ENCODE measurements around the gene ACRV1.

ACRV1 gene

DNA sequence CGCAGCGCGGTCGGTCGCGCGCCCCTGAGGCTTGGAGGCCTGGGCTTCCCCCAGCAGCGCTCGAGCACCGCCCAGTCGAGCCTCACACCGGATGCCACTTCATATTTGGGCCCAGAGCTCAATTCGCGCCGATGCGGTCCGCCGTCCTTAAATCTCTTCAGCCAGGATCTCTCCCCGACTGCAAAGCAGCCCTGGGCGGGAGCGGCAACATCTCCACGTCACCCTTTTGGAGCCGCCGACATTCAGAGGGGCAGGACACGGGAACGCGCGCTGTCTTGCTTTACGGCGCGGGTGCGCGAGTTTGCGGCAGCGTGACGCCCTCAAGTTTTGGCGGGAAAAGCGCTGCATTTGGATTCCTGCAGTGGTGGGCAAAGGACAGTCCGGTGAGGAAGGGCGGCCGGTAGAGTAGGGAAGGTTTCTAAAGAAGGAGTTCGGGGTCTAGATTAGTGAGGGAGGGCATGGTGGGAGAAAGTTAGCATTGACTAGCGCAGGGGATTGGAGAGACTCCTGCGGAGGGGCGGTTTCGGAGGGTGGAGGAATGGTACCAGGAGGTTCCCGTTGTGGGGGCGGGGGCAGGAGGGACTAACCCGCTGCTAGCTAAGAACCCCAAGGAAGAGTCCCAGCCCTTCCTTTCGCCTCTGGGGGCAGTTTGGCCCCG lies 54.9 kb downstream of the ACRV1 start (continued):
- TF ChIP-seq, protein P1, sequence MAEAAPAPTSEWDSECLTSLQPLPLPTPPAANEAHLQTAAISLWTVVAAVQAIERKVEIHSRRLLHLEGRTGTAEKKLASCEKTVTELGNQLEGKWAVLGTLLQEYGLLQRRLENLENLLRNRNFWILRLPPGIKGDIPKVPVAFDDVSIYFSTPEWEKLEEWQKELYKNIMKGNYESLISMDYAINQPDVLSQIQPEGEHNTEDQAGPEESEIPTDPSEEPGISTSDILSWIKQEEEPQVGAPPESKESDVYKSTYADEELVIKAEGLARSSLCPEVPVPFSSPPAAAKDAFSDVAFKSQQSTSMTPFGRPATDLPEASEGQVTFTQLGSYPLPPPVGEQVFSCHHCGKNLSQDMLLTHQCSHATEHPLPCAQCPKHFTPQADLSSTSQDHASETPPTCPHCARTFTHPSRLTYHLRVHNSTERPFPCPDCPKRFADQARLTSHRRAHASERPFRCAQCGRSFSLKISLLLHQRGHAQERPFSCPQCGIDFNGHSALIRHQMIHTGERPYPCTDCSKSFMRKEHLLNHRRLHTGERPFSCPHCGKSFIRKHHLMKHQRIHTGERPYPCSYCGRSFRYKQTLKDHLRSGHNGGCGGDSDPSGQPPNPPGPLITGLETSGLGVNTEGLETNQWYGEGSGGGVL (tag by site-specific recombination; IDR thresholded peaks at IDR 0.05), result peak; percentile 92
- peak; percentile 93 for TF ChIP-seq ZNF2 (tag by site-specific recombination; IDR thresholded peaks at IDR 0.05)
- TF ChIP-seq ZNF404 (tag by site-specific recombination; IDR thresholded peaks at IDR 0.05), result no peak
- TF ChIP-seq, protein P2, sequence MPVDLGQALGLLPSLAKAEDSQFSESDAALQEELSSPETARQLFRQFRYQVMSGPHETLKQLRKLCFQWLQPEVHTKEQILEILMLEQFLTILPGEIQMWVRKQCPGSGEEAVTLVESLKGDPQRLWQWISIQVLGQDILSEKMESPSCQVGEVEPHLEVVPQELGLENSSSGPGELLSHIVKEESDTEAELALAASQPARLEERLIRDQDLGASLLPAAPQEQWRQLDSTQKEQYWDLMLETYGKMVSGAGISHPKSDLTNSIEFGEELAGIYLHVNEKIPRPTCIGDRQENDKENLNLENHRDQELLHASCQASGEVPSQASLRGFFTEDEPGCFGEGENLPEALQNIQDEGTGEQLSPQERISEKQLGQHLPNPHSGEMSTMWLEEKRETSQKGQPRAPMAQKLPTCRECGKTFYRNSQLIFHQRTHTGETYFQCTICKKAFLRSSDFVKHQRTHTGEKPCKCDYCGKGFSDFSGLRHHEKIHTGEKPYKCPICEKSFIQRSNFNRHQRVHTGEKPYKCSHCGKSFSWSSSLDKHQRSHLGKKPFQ (tag by site-specific recombination; IDR thresholded peaks at IDR 0.05), result peak; percentile 63
- TF ChIP-seq KLF7 (tag by site-specific recombination; IDR thresholded peaks at IDR 0.05; ENCODE audit: borderline replicate concordance), result peak; percentile 96
- TF ChIP-seq ZFP69B (tag by site-specific recombination; IDR thresholded peaks at IDR 0.05), result peak; percentile 86
- no peak for TF ChIP-seq ZNF677 (tag by site-specific recombination; IDR thresholded peaks at IDR 0.05)
- no peak for TF ChIP-seq ZNF624 (tag by site-specific recombination; IDR thresholded peaks at IDR 0.05)
- no peak for TF ChIP-seq ZNF530 (tag by site-specific recombination; IDR thresholded peaks at IDR 0.05; ENCODE audit: low read depth)
- TF ChIP-seq ZNF311 (tag by site-specific recombination; IDR thresholded peaks at IDR 0.05; ENCODE audit: borderline replicate concordance), result no peak
- TF ChIP-seq, protein P3, sequence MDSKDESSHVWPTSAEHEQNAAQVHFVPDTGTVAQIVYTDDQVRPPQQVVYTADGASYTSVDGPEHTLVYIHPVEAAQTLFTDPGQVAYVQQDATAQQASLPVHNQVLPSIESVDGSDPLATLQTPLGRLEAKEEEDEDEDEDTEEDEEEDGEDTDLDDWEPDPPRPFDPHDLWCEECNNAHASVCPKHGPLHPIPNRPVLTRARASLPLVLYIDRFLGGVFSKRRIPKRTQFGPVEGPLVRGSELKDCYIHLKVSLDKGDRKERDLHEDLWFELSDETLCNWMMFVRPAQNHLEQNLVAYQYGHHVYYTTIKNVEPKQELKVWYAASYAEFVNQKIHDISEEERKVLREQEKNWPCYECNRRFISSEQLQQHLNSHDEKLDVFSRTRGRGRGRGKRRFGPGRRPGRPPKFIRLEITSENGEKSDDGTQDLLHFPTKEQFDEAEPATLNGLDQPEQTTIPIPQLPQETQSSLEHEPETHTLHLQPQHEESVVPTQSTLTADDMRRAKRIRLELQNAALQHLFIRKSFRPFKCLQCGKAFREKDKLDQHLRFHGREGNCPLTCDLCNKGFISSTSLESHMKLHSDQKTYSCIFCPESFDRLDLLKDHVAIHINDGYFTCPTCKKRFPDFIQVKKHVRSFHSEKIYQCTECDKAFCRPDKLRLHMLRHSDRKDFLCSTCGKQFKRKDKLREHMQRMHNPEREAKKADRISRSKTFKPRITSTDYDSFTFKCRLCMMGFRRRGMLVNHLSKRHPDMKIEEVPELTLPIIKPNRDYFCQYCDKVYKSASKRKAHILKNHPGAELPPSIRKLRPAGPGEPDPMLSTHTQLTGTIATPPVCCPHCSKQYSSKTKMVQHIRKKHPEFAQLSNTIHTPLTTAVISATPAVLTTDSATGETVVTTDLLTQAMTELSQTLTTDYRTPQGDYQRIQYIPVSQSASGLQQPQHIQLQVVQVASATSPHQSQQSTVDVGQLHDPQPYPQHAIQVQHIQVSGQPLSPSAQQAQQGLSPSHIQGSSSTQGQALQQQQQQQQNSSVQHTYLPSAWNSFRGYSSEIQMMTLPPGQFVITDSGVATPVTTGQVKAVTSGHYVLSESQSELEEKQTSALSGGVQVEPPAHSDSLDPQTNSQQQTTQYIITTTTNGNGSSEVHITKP (tag by site-specific recombination; IDR thresholded peaks at IDR 0.05), result peak; percentile 72
- TF ChIP-seq ZNF140 (tag by site-specific recombination; IDR thresholded peaks at IDR 0.05), result no peak
- no peak for TF ChIP-seq RBAK (tag by site-specific recombination; IDR thresholded peaks at IDR 0.05)
- peak; percentile 95 for TF ChIP-seq KLF17 (tag by site-specific recombination; IDR thresholded peaks at IDR 0.05)
- TF ChIP-seq KLF8 (tag by site-specific recombination; IDR thresholded peaks at IDR 0.05), result peak; percentile 98
- peak; percentile 83; the same call in 1 of the 2 replicates for TF ChIP-seq REPIN1 (tag by site-specific recombination; IDR thresholded peaks at IDR 0.05; ENCODE audit: low read depth)
- no peak for TF ChIP-seq ZNF26 (tag by site-specific recombination; IDR thresholded peaks at IDR 0.05)
- peak; percentile 95 for TF ChIP-seq HIC1 (tag by site-specific recombination; IDR thresholded peaks at IDR 0.05)
- TF ChIP-seq REST (tag by site-specific recombination; IDR thresholded peaks at IDR 0.05), result 0 out of 2 replicates have a peak, but pooled peaks have one; percentile 10
- no peak for TF ChIP-seq ZNF571 (tag by site-specific recombination; IDR thresholded peaks at IDR 0.05)
- TF ChIP-seq ZBTB17 (tag by site-specific recombination; IDR thresholded peaks at IDR 0.05), result peak; percentile 95
- TF ChIP-seq, protein P4, sequence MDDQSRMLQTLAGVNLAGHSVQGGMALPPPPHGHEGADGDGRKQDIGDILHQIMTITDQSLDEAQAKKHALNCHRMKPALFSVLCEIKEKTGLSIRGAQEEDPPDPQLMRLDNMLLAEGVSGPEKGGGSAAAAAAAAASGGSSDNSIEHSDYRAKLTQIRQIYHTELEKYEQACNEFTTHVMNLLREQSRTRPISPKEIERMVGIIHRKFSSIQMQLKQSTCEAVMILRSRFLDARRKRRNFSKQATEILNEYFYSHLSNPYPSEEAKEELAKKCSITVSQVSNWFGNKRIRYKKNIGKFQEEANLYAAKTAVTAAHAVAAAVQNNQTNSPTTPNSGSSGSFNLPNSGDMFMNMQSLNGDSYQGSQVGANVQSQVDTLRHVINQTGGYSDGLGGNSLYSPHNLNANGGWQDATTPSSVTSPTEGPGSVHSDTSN (CRISPR knock-in tag; IDR thresholded peaks at IDR 0.05), result peak; percentile 90

Data from HEK293 (cell line).